K562 (cell line): Measurements from ENCODE around the gene TJP3. TPM values are rescaled to one million over a fixed set of nuclear protein-coding genes. Genes with fewer than 3 reads are reported as not detected.

ENCODE experiments used
- BACH1 ChIP-seq: fragments of 200-800 bp; sonication (Bioruptor generic); IDR thresholded peaks from 2 replicates; pipeline ENCODE4 v1.6.1; 2016; ENCODE audit warnings: missing genetic modification characterization, missing compliant biosample characterization
- FUS ChIP-seq: fragments of 200-400 bp; formaldehyde crosslinking; optimal IDR thresholded peaks from 2 replicates; pipeline ENCODE3; 2017; ENCODE audit warnings: low read depth, low read length
- HBP1 ChIP-seq: fragments of 450-650 bp; formaldehyde crosslinking; IDR thresholded peaks from 2 replicates; pipeline ENCODE4 v1.4.0; 2022; ENCODE audit warnings: missing genetic modification characterization
- IRF2 ChIP-seq: sonication (generic); formaldehyde crosslinking; IDR thresholded peaks from 2 replicates; pipeline ENCODE4 v1.8.1; 2022; ENCODE audit warnings: mild to moderate bottlenecking, missing genetic modification reagents
- LCOR ChIP-seq: sonication (generic); formaldehyde crosslinking; IDR thresholded peaks from 2 replicates; pipeline ENCODE4 v1.8.0; 2022; ENCODE audit warnings: mild to moderate bottlenecking, missing genetic modification reagents
- MLX ChIP-seq, 2 experiments: fragments of 450-650 bp in 1 of 2; sonication (generic) in 1 of 2; formaldehyde crosslinking; conservative IDR thresholded peaks; 2 replicates each; pipeline versions ENCODE4 v1.4.0 to v1.8.1; 2020 to 2022; ENCODE audit warnings: mild to moderate bottlenecking in 1 of 2, missing genetic modification reagents in 1 of 2
- NR2C1 ChIP-seq, 2 experiments: fragments of 450-650 bp; IDR thresholded peaks; 2 replicates each; pipeline ENCODE4 v1.6.1; 2017; ENCODE audit warnings: mild to moderate bottlenecking in 2 of 2, antibody characterized with exemption in 1 of 2, inconsistent platforms in 1 of 2, missing compliant biosample characterization in 1 of 2, missing genetic modification characterization in 1 of 2
- RERE ChIP-seq: sonication (generic); formaldehyde crosslinking; IDR thresholded peaks from 2 replicates; pipeline ENCODE4 v1.8.0; 2023; ENCODE audit warnings: missing genetic modification reagents, mild to moderate bottlenecking, borderline replicate concordance
- SMARCA5 ChIP-seq: fragments of 450-650 bp; IDR thresholded peaks from 2 replicates; pipeline ENCODE4 v1.6.1; 2016
- SRSF7 ChIP-seq: fragments of 200-400 bp; formaldehyde crosslinking; optimal IDR thresholded peaks from 2 replicates; pipeline ENCODE3; 2017; ENCODE audit warnings: mild to moderate bottlenecking, low read depth, low read length
- THRB ChIP-seq: fragments of 450-650 bp; formaldehyde crosslinking; conservative IDR thresholded peaks from 2 replicates; pipeline ENCODE4 v1.4.0; 2022; ENCODE audit warnings: mild to moderate bottlenecking, missing genetic modification characterization
- ZNF12 ChIP-seq: sonication (generic); formaldehyde crosslinking; IDR thresholded peaks from 2 replicates; pipeline ENCODE4 v1.4.0; 2020; ENCODE audit warnings: mild to moderate bottlenecking, missing genetic modification reagents
- ZNF232 ChIP-seq: sonication (generic); formaldehyde crosslinking; IDR thresholded peaks from 2 replicates; pipeline ENCODE4 v1.8.0; 2022; ENCODE audit warnings: mild to moderate bottlenecking, missing genetic modification reagents
- ZNF239 ChIP-seq: fragments of 250-450 bp; sonication (Bioruptor Pico); IDR thresholded peaks from 2 replicates; pipeline ENCODE4 v1.4.0; 2020; ENCODE audit warnings: mild to moderate bottlenecking
- ZNF274 ChIP-seq: IDR thresholded peaks from 2 replicates; pipeline ENCODE4 v1.6.1; 2011; ENCODE audit warnings: low read depth, mild to moderate bottlenecking, low read length, moderate library complexity, borderline replicate concordance
- polyA plus RNA-seq, 8 experiments: library from polyadenylated mRNA; depleted of rRNA in 4 of 8; stranded (reverse) in 5 of 8; unstranded in 3 of 8; fragments of >200 nt; fragmentation: Nextera tagmentation in 2 of 8; fragmentation: Illumina TruSeq in 1 of 8; extraction: Ambion mirVana in 2 of 8; extraction: Trizol in 1 of 8; gene quantifications; 2 replicates each; pipeline versions ENCODE4 v1.2.1 to v1.2.3, GENCODE V29; 2011 to 2014; ENCODE audit warnings: inconsistent platforms in 1 of 8, missing spikeins in 1 of 8
- total RNA-seq, 7 experiments: library from RNA; depleted of rRNA in 6 of 7; stranded (reverse); fragments of >200 nt in 6 of 7; fragmentation: Illumina TruSeq in 2 of 7; extraction: Trizol in 2 of 7; gene quantifications; 2 replicates each; pipeline versions ENCODE4 v1.2.1 to v1.2.3, GENCODE V29; 2011 to 2021; ENCODE audit warnings: low replicate concordance in 1 of 7

Gene TJP3
- total and polyA plus RNA-seq, 9 of the 15 experiments (the other 6 are each of a cell fraction or from before 2014, with no cell fraction given), result 0.11 to 2.4 (median 0.57) TPM; not detected in 1

- peak; percentile 63; the same call in 1 of the 2 replicates for TF ChIP-seq NR2C1 (IDR thresholded peaks at IDR 0.05)
- peak; percentile 57 for TF ChIP-seq NR2C1 (tag; IDR thresholded peaks at IDR 0.05)
- TF ChIP-seq ZNF232 (CRISPR knock-in tag), result no peak
- TF ChIP-seq SRSF7, result no peak
- TF ChIP-seq SMARCA5, result peak; percentile 100
- TF ChIP-seq MLX (CRISPR knock-in tag; conservative IDR thresholded peaks at IDR 0.05), result no peak
- TF ChIP-seq IRF2 (CRISPR knock-in tag), result no peak
- peak; percentile 97 for TF ChIP-seq LCOR (CRISPR knock-in tag)
- no peak for TF ChIP-seq BACH1 (tag)
- TF ChIP-seq HBP1 (CRISPR knock-in tag), result no peak
- no peak for TF ChIP-seq FUS
- no peak for TF ChIP-seq THRB (CRISPR knock-in tag)
- no peak for TF ChIP-seq ZNF274
- TF ChIP-seq ZNF239, result no peak
- no peak for TF ChIP-seq ZNF12
- TF ChIP-seq RERE (CRISPR knock-in tag), result no peak
These were observed 13.1 kb downstream of the TJP3 start (continued) for GRCh38 chr19:3721131-3721886.
